ENCODE measurements around the gene ACOT7. TPM values are rescaled to one million over a fixed set of nuclear protein-coding genes. Genes with fewer than 3 reads are reported as not detected.

ACOT7 gene
- total and polyA plus RNA-seq, 5 donors = 5.9 to 9.5 (median 7.5) TPM

DNA sequence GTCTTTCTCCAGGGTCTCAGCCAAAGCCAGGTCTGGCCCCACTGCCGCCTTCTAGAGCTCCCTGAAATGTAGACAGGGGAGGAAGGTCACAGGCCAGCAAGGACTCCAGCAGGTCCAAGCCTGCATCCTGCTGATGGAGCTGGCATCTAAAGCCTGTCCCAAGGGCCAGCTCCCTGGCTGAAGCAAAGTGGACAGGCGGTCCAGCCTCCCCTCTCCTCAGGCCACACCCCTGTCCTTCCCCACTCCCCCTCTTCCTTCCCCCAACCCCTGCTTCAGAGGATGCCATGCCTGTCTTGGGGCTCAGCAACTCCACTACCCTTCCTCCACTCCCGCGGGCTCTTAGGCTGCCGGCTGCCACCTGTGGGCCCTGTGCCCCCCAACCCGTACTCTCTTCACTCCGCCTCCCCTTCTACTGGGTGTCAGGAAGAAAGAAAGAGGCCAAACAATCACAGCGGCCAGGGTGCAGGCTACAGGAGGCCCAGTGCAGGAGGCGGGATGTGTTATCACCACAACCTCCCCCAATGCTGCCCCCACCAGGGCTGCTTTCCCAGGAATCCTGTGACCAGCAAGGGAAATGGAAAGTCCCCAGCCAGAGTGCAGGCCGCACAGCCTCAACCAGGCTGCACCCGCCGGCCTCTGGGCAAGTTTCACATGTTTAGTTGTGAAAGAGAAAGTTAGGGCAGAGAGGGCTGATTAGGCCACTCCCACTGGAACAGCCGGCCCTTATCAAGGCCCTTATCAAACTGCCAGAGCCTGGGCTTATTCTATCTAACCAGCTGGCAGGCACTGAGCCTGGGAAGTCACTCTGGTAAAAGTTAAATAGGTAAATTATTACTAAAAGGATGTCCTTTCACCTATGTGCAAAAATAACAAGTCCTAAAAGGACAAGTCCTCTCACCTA, 34.1 kb downstream of the ACOT7 start:
- DNase-seq (peak; percentile 71 to 90 (median 84)), ATAC-seq (peak; percentile 76 to 85)
- intact Hi-C loops (cut with DNase I) = loop anchor here (5.0 to 10.0 kb wide), 3 partner anchors 43 to 48 kb away; no protein-coding TSS in a partner anchor
- Histone ChIP-seq H3K27me3 (ENCODE audit: control insufficient read depth, insufficient read depth) (no peaks in the 10 kb centered on the region), H3K4me1 (ENCODE audit: control insufficient read depth, insufficient read depth, low read length) (peaks cover 2% of the 10 kb centered on the region), H3K27ac (ENCODE audit: low read length) (peak overlapping the region; percentile 24), H3K9me3 (ENCODE audit: control insufficient read depth, low read length) (no peaks in the 10 kb centered on the region), H3K4me3 (ENCODE audit: low read length) (no peak overlapping the region)
- WGBS = 17% methylated on average over 13 of the region's 13 CpGs

GRCh38 chr1:6358757-6359201, 34.8 kb downstream of the ACOT7 start:
- peaks cover 2% of the 10 kb centered on the region for H3K4me1 ChIP-seq (ENCODE audit: control insufficient read depth, insufficient read depth, low read length)
- H3K27me3 ChIP-seq (ENCODE audit: control insufficient read depth, insufficient read depth) = no peaks in the 10 kb centered on the region
- 35% methylated on average over 10 of the region's 10 CpGs for WGBS
- H3K4me3 ChIP-seq (ENCODE audit: low read length) = no peak overlapping the region
- H3K27ac ChIP-seq (ENCODE audit: low read length) = peak overlapping the region; percentile 24
- no peaks in the 10 kb centered on the region for H3K9me3 ChIP-seq (ENCODE audit: control insufficient read depth, low read length)
- intact Hi-C loops (cut with DNase I) = loop anchor here in 1 of 4 donors (10.0 kb wide), 1 partner anchor 46 kb away; no protein-coding TSS in a partner anchor
- DNase-seq (peak; percentile 68 to 82 (median 79)), ATAC-seq (peak; percentile 39 to 70)

GRCh38 chr1:6358144-6358624, 35.4 kb downstream of the ACOT7 start:
- 65% methylated on average over 10 of the region's 10 CpGs for WGBS
- Histone ChIP-seq H3K9me3 (ENCODE audit: control insufficient read depth, low read length) (no peaks in the 10 kb centered on the region), H3K27ac (ENCODE audit: low read length) (no peak overlapping the region), H3K4me1 (ENCODE audit: control insufficient read depth, insufficient read depth, low read length) (peaks cover 2% of the 10 kb centered on the region), H3K4me3 (ENCODE audit: low read length) (no peak overlapping the region), H3K27me3 (ENCODE audit: control insufficient read depth, insufficient read depth) (no peaks in the 10 kb centered on the region)
- peak in 2 of 3 donors; percentile 46 to 60 for DNase-seq
- intact Hi-C loops (cut with DNase I) = loop anchor here in 1 of 4 donors (10.0 kb wide), 1 partner anchor 47 kb away; no protein-coding TSS in a partner anchor
- peak in 1 of 2 donors; percentile 16 for ATAC-seq

- 87% methylated on average over 11 of the region's 11 CpGs for WGBS
- Histone ChIP-seq H3K27ac (ENCODE audit: low read length) (no peak overlapping the region), H3K9me3 (ENCODE audit: control insufficient read depth, low read length) (no peaks in the 10 kb centered on the region), H3K27me3 (ENCODE audit: control insufficient read depth, insufficient read depth) (no peaks in the 10 kb centered on the region), H3K4me1 (ENCODE audit: control insufficient read depth, insufficient read depth, low read length) (peaks cover 2% of the 10 kb centered on the region), H3K4me3 (ENCODE audit: low read length) (no peak overlapping the region)
- DNase-seq (peak in 2 of 3 donors; percentile 7 to 36), ATAC-seq (no peak)
- intact Hi-C loops (cut with DNase I) = loop anchor here in 1 of 4 donors (10.0 kb wide), 1 partner anchor 47 kb away; no protein-coding TSS in a partner anchor
These were observed 36.2 kb downstream of the ACOT7 start for GRCh38 chr1:6357243-6357936.

GRCh38 chr1:6355621-6356020, 37.9 kb downstream of the ACOT7 start:
- WGBS = 93% methylated on average over 11 of the region's 11 CpGs
- intact Hi-C loops (cut with DNase I) = loop anchor here in 1 of 4 donors (10.0 kb wide), 1 partner anchor 49 kb away; no protein-coding TSS in a partner anchor
- peak in 1 of 3 donors; percentile 25 for DNase-seq
- H3K27ac ChIP-seq (ENCODE audit: low read length) = no peak overlapping the region
- H3K4me3 ChIP-seq (ENCODE audit: low read length) = no peak overlapping the region
- ATAC-seq = no peak
- no peaks in the 10 kb centered on the region for H3K9me3 ChIP-seq (ENCODE audit: control insufficient read depth, low read length)
- H3K27me3 ChIP-seq (ENCODE audit: control insufficient read depth, insufficient read depth) = no peaks in the 10 kb centered on the region
- peaks cover 6% of the 10 kb centered on the region for H3K4me1 ChIP-seq (ENCODE audit: control insufficient read depth, insufficient read depth, low read length)

- ATAC-seq = no peak
- no peak overlapping the region for H3K27ac ChIP-seq (ENCODE audit: low read length)
- intact Hi-C loops (cut with DNase I) = loop anchor here in 1 of 4 donors (10.0 kb wide), 1 partner anchor 50 kb away; no protein-coding TSS in a partner anchor
These were observed 38.8 kb downstream of the ACOT7 start for GRCh38 chr1:6354659-6355317.

GRCh38 chr1:6353955-6354658, 39.5 kb downstream of the ACOT7 start:
- no peaks in the 10 kb centered on the region for H3K27me3 ChIP-seq (ENCODE audit: control insufficient read depth, insufficient read depth)
- peaks cover 4% of the 10 kb centered on the region for H3K4me1 ChIP-seq (ENCODE audit: control insufficient read depth, insufficient read depth, low read length)
- no peak overlapping the region for H3K4me3 ChIP-seq (ENCODE audit: low read length)
- ATAC-seq (peak; percentile 75 to 77), DNase-seq (peak; percentile 65 to 89 (median 87))
- no peaks in the 10 kb centered on the region for H3K9me3 ChIP-seq (ENCODE audit: control insufficient read depth, low read length)
- WGBS = 27% methylated on average over 14 of the region's 14 CpGs
- no peak overlapping the region for H3K27ac ChIP-seq (ENCODE audit: low read length)
- intact Hi-C loops (cut with DNase I) = loop anchor here in 1 of 4 donors (10.0 kb wide), 1 partner anchor 51 kb away; no protein-coding TSS in a partner anchor

More at GRCh38 chr1:6354659-6355317, 38.8 kb downstream of the ACOT7 start:
- Histone ChIP-seq H3K9me3 (ENCODE audit: control insufficient read depth, low read length) (no peaks in the 10 kb centered on the region), H3K4me3 (ENCODE audit: low read length) (no peak overlapping the region), H3K4me1 (ENCODE audit: control insufficient read depth, insufficient read depth, low read length) (peaks cover 4% of the 10 kb centered on the region), H3K27me3 (ENCODE audit: control insufficient read depth, insufficient read depth) (no peaks in the 10 kb centered on the region)
- peak in 1 of 3 donors; percentile 23 for DNase-seq
- 93% methylated on average over 12 of the region's 12 CpGs for WGBS

- Histone ChIP-seq H3K27ac (ENCODE audit: low read length) (no peak overlapping the region), H3K4me1 (ENCODE audit: control insufficient read depth, insufficient read depth, low read length) (peaks cover 4% of the 10 kb centered on the region)
- no peak for ATAC-seq
These were observed 40.0 kb downstream of the ACOT7 start for GRCh38 chr1:6353619-6353954.

DNA sequence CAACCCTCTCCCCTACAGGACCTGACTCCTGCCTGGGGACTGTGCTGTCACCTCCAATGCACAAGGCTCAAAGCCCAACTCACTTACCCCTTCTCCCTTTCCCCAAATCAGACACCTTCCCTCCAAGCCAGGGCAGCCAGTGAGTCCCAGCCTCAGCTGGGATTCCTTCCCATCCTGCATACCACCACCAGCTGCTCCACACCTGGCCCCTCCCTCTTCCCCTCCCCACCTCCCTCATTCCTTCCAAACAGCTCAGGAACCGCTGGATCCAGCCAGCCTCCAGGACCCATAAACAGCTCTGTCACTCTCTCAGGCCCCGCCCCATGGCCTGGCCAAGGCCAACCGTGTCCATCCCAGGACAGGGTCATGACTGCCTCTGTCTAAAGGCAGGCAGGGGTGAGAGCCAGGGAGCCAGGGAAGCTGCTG, 41.4 kb downstream of the ACOT7 start:
- H3K4me1 ChIP-seq (ENCODE audit: control insufficient read depth, insufficient read depth, low read length) = peaks cover 4% of the 10 kb centered on the region
- no peak overlapping the region for H3K27ac ChIP-seq (ENCODE audit: low read length)
- intact Hi-C loops (cut with DNase I) = loop anchor here in 1 of 4 donors (10.0 kb wide), 1 partner anchor 53 kb away; no protein-coding TSS in a partner anchor
- DNase-seq (peak in 1 of 3 donors; percentile 33), ATAC-seq (no peak)
- no peak overlapping the region for H3K4me3 ChIP-seq (ENCODE audit: low read length)
- no peaks in the 10 kb centered on the region for H3K27me3 ChIP-seq (ENCODE audit: control insufficient read depth, insufficient read depth)
- 62% methylated on average over 3 of the region's 3 CpGs for WGBS
- H3K9me3 ChIP-seq (ENCODE audit: control insufficient read depth, low read length) = no peaks in the 10 kb centered on the region

More at GRCh38 chr1:6353619-6353954, 40.0 kb downstream of the ACOT7 start:
- Histone ChIP-seq H3K9me3 (ENCODE audit: control insufficient read depth, low read length) (no peaks in the 10 kb centered on the region), H3K4me3 (ENCODE audit: low read length) (no peak overlapping the region), H3K27me3 (ENCODE audit: control insufficient read depth, insufficient read depth) (no peaks in the 10 kb centered on the region)
- intact Hi-C loops (cut with DNase I) = loop anchor here in 1 of 4 donors (10.0 kb wide), 1 partner anchor 51 kb away; no protein-coding TSS in a partner anchor
- 29% methylated on average over 6 of the region's 6 CpGs for WGBS
- DNase-seq = no peak

Measured in right cardiac atrium (tissue), 5 donors.